Measurements from ENCODE around the gene ABTB1.

GRCh38 chr3:127712881-127713771 is 40.4 kb downstream of the ABTB1 start:
- TF ChIP-seq CTCF (IDR thresholded peaks at IDR 0.05; ENCODE audit: low read length) (no peak), EZH2 (IDR thresholded peaks at IDR 0.05; ENCODE audit: borderline replicate concordance, low read length) (no peak)
